ENCODE results near the gene UBE2U.

DNA sequence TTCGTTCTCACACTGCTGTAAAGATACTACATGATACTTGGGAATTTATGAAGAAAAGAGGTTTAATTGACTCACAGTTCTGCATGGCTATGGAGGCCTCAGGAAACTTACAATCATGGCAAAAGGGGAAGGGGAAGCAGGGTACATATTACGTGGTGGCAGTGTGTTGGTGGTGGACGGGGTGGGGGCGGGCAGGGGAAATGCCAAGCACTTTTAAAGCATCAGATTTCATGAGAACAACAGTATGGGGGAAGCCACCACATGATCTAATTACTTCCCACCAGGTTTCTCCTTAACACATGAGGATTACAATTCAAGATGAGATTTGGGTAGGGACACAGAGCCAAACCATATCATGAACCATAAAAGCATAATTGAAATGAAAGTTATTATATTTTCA, 88.5 kb downstream of the UBE2U start:
- TF ChIP-seq, protein P1, sequence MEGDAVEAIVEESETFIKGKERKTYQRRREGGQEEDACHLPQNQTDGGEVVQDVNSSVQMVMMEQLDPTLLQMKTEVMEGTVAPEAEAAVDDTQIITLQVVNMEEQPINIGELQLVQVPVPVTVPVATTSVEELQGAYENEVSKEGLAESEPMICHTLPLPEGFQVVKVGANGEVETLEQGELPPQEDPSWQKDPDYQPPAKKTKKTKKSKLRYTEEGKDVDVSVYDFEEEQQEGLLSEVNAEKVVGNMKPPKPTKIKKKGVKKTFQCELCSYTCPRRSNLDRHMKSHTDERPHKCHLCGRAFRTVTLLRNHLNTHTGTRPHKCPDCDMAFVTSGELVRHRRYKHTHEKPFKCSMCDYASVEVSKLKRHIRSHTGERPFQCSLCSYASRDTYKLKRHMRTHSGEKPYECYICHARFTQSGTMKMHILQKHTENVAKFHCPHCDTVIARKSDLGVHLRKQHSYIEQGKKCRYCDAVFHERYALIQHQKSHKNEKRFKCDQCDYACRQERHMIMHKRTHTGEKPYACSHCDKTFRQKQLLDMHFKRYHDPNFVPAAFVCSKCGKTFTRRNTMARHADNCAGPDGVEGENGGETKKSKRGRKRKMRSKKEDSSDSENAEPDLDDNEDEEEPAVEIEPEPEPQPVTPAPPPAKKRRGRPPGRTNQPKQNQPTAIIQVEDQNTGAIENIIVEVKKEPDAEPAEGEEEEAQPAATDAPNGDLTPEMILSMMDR (IDR thresholded peaks at IDR 0.05; ENCODE audit: low read length) = no peak
- no peak for TF ChIP-seq EZH2 (IDR thresholded peaks at IDR 0.05; ENCODE audit: borderline replicate concordance, low read length)
